Measurements from ENCODE around the gene ECM1.

The ECM1 gene

DNA sequence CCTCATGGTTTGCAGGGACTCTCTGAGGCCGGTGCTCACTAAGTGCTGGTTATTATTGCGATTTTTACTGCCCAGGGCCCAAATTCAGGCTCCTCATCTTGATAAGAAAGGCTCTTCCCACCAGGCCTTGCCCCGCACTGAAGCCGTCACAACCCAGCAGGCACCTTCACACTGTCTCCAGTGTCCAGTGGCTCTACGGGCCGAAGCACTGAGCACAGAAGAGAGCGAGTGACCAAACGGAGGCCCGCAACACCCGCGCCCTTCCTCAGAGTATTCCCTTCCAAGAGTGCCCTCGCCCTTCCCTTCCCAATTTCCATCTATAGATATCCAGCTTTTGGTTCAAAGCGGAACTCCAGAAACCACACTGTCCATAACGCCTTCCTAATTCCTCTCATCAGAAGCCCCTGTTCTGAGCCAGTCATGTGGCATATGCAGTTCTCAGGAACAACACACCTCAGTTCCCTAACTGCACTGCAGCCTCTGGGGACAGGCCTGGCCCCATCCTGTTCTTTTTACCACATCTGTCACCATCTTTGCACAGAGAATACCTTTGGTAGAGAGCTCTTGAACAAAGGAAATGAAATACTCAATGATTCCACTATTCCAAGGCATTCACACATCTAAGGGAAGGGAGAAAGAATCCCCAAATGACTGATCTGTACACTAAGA is 22.7 kb downstream of the ECM1 start:
- no peak overlapping the region for H3K4me3 ChIP-seq (ENCODE audit: insufficient read depth, low read length, poor library complexity, severe bottlenecking)
- no peaks in the 10 kb centered on the region for H3F3A ChIP-seq (ENCODE audit: insufficient read depth)
- no peak overlapping the region for H2AFZ ChIP-seq (ENCODE audit: low read depth, low read length, severe bottlenecking)
- no peak overlapping the region for H3K9ac ChIP-seq (ENCODE audit: low read length)
- no peaks in the 10 kb centered on the region for H3K36me3 ChIP-seq (ENCODE audit: low read length)
- no peaks in the 10 kb centered on the region for H3K9me3 ChIP-seq (ENCODE audit: insufficient read depth, low read length)
- no peaks in the 10 kb centered on the region for H4K20me1 ChIP-seq (ENCODE audit: low read depth, low read length)
- no peaks in the 10 kb centered on the region for H3K79me2 ChIP-seq (ENCODE audit: insufficient read depth, low read length)
- H3K27me3 ChIP-seq (ENCODE audit: low read length) = no peaks in the 10 kb centered on the region
- H3K9me2 ChIP-seq (replicated peaks; ENCODE audit: insufficient read depth, low read length) = no peaks in the 10 kb centered on the region
- H3K27ac ChIP-seq (ENCODE audit: low read depth, low read length) = no peak overlapping the region
- TF ChIP-seq, protein P1, sequence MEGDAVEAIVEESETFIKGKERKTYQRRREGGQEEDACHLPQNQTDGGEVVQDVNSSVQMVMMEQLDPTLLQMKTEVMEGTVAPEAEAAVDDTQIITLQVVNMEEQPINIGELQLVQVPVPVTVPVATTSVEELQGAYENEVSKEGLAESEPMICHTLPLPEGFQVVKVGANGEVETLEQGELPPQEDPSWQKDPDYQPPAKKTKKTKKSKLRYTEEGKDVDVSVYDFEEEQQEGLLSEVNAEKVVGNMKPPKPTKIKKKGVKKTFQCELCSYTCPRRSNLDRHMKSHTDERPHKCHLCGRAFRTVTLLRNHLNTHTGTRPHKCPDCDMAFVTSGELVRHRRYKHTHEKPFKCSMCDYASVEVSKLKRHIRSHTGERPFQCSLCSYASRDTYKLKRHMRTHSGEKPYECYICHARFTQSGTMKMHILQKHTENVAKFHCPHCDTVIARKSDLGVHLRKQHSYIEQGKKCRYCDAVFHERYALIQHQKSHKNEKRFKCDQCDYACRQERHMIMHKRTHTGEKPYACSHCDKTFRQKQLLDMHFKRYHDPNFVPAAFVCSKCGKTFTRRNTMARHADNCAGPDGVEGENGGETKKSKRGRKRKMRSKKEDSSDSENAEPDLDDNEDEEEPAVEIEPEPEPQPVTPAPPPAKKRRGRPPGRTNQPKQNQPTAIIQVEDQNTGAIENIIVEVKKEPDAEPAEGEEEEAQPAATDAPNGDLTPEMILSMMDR (IDR thresholded peaks at IDR 0.05; ENCODE audit: insufficient read depth, low read length, poor library complexity, severe bottlenecking) = no peak
- no peak for TF ChIP-seq EZH2phosphoT487 (conservative IDR thresholded peaks at IDR 0.05; ENCODE audit: low read length)
- no peak overlapping the region for H3K4me2 ChIP-seq (ENCODE audit: low read depth, low read length, poor library complexity, severe bottlenecking)

DNA sequence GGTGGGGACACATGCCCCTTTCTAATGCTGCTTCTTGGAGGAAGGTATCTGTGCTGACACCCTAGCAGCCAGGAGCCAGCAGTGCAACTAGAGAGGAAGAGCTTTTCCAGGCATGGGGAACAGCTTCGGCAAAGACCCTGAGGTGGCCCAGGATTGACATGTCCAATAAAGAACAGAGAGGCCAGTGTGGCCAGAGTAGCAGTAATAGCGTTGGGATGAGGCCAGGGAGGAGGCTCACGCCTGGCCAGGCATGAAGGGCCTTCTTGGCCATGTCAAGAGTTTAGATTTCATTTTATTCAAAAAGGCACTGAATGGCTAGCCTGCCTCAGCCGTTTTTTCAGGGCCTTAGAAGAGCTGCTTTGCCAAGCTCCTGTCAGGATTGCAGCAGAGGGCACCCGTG is 25.0 kb downstream of the ECM1 start:
- no peaks in the 10 kb centered on the region for H3K36me3 ChIP-seq (ENCODE audit: low read length)
- H3F3A ChIP-seq (ENCODE audit: insufficient read depth) = no peaks in the 10 kb centered on the region
- no peaks in the 10 kb centered on the region for H3K9me3 ChIP-seq (ENCODE audit: insufficient read depth, low read length)
- no peak overlapping the region for H3K9ac ChIP-seq (ENCODE audit: low read length)
- H3K4me3 ChIP-seq (ENCODE audit: insufficient read depth, low read length, poor library complexity, severe bottlenecking) = no peak overlapping the region
- TF ChIP-seq EZH2phosphoT487 (conservative IDR thresholded peaks at IDR 0.05; ENCODE audit: low read length) = no peak
- TF ChIP-seq, protein P1 (IDR thresholded peaks at IDR 0.05; ENCODE audit: insufficient read depth, low read length, poor library complexity, severe bottlenecking) = no peak
- H3K27ac ChIP-seq (ENCODE audit: low read depth, low read length) = no peak overlapping the region
- H2AFZ ChIP-seq (ENCODE audit: low read depth, low read length, severe bottlenecking) = no peak overlapping the region
- H4K20me1 ChIP-seq (ENCODE audit: low read depth, low read length) = no peaks in the 10 kb centered on the region
- no peak overlapping the region for H3K4me2 ChIP-seq (ENCODE audit: low read depth, low read length, poor library complexity, severe bottlenecking)
- no peaks in the 10 kb centered on the region for H3K27me3 ChIP-seq (ENCODE audit: low read length)
- no peaks in the 10 kb centered on the region for H3K79me2 ChIP-seq (ENCODE audit: insufficient read depth, low read length)
- H3K9me2 ChIP-seq (replicated peaks; ENCODE audit: insufficient read depth, low read length) = no peaks in the 10 kb centered on the region

DNA sequence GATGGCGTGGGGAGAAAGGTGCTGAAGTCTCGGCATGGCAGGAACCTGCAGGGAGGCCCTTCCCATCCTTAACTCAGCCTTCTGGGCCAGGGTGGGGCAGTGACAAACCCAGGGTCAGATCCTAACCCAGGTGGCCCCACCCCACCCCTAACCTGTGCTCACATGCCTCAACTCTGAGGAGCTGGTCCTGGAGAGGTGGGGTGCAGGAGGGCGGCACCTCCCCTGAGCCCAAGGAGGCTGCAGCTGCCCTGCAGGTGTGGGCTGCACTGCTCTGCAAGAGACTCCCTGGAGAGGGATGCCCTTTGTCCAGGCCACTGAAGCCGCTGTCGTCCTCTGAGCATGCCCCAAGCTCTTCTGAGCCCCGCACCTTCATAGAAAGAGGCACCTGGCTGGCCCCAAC is 26.1 kb downstream of the ECM1 start:
- Histone ChIP-seq H2AFZ (ENCODE audit: low read depth, low read length, severe bottlenecking) (no peak overlapping the region), H3K27me3 (ENCODE audit: low read length) (no peaks in the 10 kb centered on the region), H3K36me3 (ENCODE audit: low read length) (no peaks in the 10 kb centered on the region), H3K9ac (ENCODE audit: low read length) (no peak overlapping the region), H3K79me2 (ENCODE audit: insufficient read depth, low read length) (no peaks in the 10 kb centered on the region), H3K27ac (ENCODE audit: low read depth, low read length) (no peak overlapping the region), H4K20me1 (ENCODE audit: low read depth, low read length) (no peaks in the 10 kb centered on the region), H3K4me2 (ENCODE audit: low read depth, low read length, poor library complexity, severe bottlenecking) (no peak overlapping the region), H3K4me3 (ENCODE audit: insufficient read depth, low read length, poor library complexity, severe bottlenecking) (no peak overlapping the region), H3F3A (ENCODE audit: insufficient read depth) (no peaks in the 10 kb centered on the region), H3K9me2 (replicated peaks; ENCODE audit: insufficient read depth, low read length) (no peaks in the 10 kb centered on the region), H3K9me3 (ENCODE audit: insufficient read depth, low read length) (no peaks in the 10 kb centered on the region)
- TF ChIP-seq EZH2phosphoT487 (conservative IDR thresholded peaks at IDR 0.05; ENCODE audit: low read length) = no peak
- TF ChIP-seq, protein P1 (IDR thresholded peaks at IDR 0.05; ENCODE audit: insufficient read depth, low read length, poor library complexity, severe bottlenecking) = no peak

Measured in SU-DHL-6 (cell line).